Type B pancreatic cell (in vitro differentiated cells): ENCODE measurements around the gene FGFR2. TPM values are rescaled to one million over a fixed set of nuclear protein-coding genes. Genes with fewer than 3 reads are reported as not detected.

Experiments
- DNase-seq: peaks from one replicate; pipeline ENCODE4 v3.0.0; 2021; ENCODE audit warnings: mixed read lengths; ENCODE audit not compliant: unreplicated experiment; ENCODE audit errors: extremely low spot score
- H3K27ac Mint-ChIP-seq: 2 replicates; pipeline ENCODE4 v1.8.0; 2021; ENCODE audit warnings: mild to moderate bottlenecking, mixed read lengths
- H3K27me3 Mint-ChIP-seq: 2 replicates; pipeline ENCODE4 v1.8.0; 2021; ENCODE audit warnings: mixed read lengths
- H3K36me3 Mint-ChIP-seq: 2 replicates; pipeline ENCODE4 v1.8.0; 2021; ENCODE audit warnings: mixed read lengths
- H3K4me1 Mint-ChIP-seq: one replicate; pipeline ENCODE4 v1.8.0; 2021; ENCODE audit warnings: mixed read lengths; ENCODE audit not compliant: unreplicated experiment
- H3K4me3 Mint-ChIP-seq: 2 replicates; pipeline ENCODE4 v1.8.0; 2021; ENCODE audit warnings: mild to moderate bottlenecking, mixed read lengths
- H3K9me3 Mint-ChIP-seq: 2 replicates; pipeline ENCODE4 v1.8.0; 2021; ENCODE audit warnings: mixed read lengths
- total RNA-seq: library from RNA; stranded (reverse); gene quantifications from 2 replicates; pipeline ENCODE4 v1.2.1, GENCODE V29; 2021; ENCODE audit warnings: low replicate concordance
- TF ChIP-seq, protein P1 (sequence below): fragments of 200-600 bp; sonication (generic); conservative IDR thresholded peaks from 2 replicates; pipeline ENCODE4 v1.5.0; 2021; ENCODE audit warnings: antibody characterized with exemption, mild to moderate bottlenecking

Gene FGFR2
- total RNA-seq, 1 donor from 2014 or later, result 173 TPM

GRCh38 chr10:121514141-121514865 is 83.9 kb downstream of the FGFR2 start:
- H3K4me3 Mint-ChIP-seq, result peak overlapping the region; percentile 57
- no peaks in the 10 kb centered on the region for H3K9me3 Mint-ChIP-seq
- H3K27ac Mint-ChIP-seq, result peak overlapping the region; percentile 52
- DNase-seq, result no peak
- TF ChIP-seq, protein P1, sequence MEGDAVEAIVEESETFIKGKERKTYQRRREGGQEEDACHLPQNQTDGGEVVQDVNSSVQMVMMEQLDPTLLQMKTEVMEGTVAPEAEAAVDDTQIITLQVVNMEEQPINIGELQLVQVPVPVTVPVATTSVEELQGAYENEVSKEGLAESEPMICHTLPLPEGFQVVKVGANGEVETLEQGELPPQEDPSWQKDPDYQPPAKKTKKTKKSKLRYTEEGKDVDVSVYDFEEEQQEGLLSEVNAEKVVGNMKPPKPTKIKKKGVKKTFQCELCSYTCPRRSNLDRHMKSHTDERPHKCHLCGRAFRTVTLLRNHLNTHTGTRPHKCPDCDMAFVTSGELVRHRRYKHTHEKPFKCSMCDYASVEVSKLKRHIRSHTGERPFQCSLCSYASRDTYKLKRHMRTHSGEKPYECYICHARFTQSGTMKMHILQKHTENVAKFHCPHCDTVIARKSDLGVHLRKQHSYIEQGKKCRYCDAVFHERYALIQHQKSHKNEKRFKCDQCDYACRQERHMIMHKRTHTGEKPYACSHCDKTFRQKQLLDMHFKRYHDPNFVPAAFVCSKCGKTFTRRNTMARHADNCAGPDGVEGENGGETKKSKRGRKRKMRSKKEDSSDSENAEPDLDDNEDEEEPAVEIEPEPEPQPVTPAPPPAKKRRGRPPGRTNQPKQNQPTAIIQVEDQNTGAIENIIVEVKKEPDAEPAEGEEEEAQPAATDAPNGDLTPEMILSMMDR, result no peak
- peaks cover 57% of the 10 kb centered on the region for H3K36me3 Mint-ChIP-seq
- H3K4me1 Mint-ChIP-seq, result peaks cover 28% of the 10 kb centered on the region
- no peaks in the 10 kb centered on the region for H3K27me3 Mint-ChIP-seq

DNA sequence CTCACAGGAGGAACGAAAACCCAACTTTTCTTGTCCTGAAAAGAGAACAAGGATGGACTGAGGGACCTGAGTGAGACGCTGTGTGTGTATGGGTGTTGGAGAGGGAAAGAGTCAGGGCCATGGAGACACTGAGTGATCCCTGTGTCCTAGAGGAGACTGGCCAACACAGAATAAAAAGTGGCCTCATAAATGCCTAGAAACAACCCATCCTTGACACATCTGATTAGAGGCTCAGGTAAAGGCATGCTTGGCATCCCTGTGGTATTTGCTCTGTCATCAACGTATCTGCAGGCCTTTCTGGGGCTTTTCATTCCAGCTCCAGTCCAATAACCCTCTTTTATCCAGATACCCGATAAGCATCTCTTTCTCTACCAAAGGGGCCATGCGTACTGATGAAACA is 86.3 kb downstream of the FGFR2 start:
- Mint-ChIP-seq H3K4me1 (peaks cover 38% of the 10 kb centered on the region), H3K36me3 (peaks cover 46% of the 10 kb centered on the region), H3K9me3 (no peaks in the 10 kb centered on the region), H3K27me3 (no peaks in the 10 kb centered on the region), H3K27ac (no peak overlapping the region), H3K4me3 (no peak overlapping the region)
- DNase-seq, result no peak
- TF ChIP-seq, protein P1, result no peak

GRCh38 chr10:121511460-121511859 is 86.8 kb downstream of the FGFR2 start:
- no peaks in the 10 kb centered on the region for H3K9me3 Mint-ChIP-seq
- H3K4me3 Mint-ChIP-seq, result no peak overlapping the region
- H3K27me3 Mint-ChIP-seq, result no peaks in the 10 kb centered on the region
- TF ChIP-seq, protein P1, result no peak
- no peak for DNase-seq
- peaks cover 50% of the 10 kb centered on the region for H3K36me3 Mint-ChIP-seq
- H3K4me1 Mint-ChIP-seq, result peaks cover 38% of the 10 kb centered on the region
- H3K27ac Mint-ChIP-seq, result no peak overlapping the region

GRCh38 chr10:121510201-121510771 is 88.0 kb downstream of the FGFR2 start:
- no peak for DNase-seq
- Mint-ChIP-seq H3K9me3 (no peaks in the 10 kb centered on the region), H3K27ac (no peak overlapping the region), H3K36me3 (peaks cover 48% of the 10 kb centered on the region), H3K27me3 (no peaks in the 10 kb centered on the region), H3K4me3 (peak overlapping the region; percentile 20), H3K4me1 (peaks cover 36% of the 10 kb centered on the region)
- TF ChIP-seq, protein P1, result no peak

DNA sequence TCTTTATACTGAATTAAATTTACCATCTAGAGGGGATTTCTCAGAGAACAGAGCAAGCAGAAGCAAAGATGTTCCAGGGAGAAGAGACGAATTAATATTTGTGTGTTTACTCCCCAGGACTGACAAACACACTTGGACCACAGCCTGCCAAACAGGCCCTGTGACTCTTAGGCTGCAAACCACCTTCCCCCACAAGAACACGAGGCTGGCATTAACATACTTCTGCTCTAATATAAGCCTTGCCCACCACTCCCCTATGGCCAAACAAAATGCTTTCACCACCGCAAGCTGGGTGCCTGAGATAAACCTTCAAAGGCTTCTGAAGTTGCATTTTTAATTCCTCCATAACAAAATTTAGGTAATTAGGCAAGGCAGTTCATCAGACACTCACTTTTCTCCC is 88.4 kb downstream of the FGFR2 start:
- H3K4me1 Mint-ChIP-seq, result peaks cover 37% of the 10 kb centered on the region
- H3K27ac Mint-ChIP-seq, result no peak overlapping the region
- peaks cover 48% of the 10 kb centered on the region for H3K36me3 Mint-ChIP-seq
- TF ChIP-seq, protein P1, result no peak
- no peak for DNase-seq
- H3K4me3 Mint-ChIP-seq, result no peak overlapping the region
- no peaks in the 10 kb centered on the region for H3K27me3 Mint-ChIP-seq
- no peaks in the 10 kb centered on the region for H3K9me3 Mint-ChIP-seq
